Stimulated activated naive B cell treated with anti-CD40 and anti-IgM and Interleukin-4, amounts not matched to agents 10 μg/mL and 1 μg/mL and 100 μg/mL, for 72 hours (primary cell): ENCODE results near the gene MAML2.

ENCODE experiments used
- ATAC-seq, 2 donors: fragments of 150-1000 bp; cut with Tn5 transposase; replicated peaks; 2 replicates each; pipeline ENCODE4 v1.10.0; 2021; ENCODE audit warnings: moderate library complexity in 1 of 2
- DNase-seq: peaks from one replicate; pipeline ENCODE4 v3.0.0; 2021
- H3K27ac Mint-ChIP-seq: one replicate; pipeline ENCODE4 v1.8.0; 2022; ENCODE audit warnings: mild to moderate bottlenecking, mixed read lengths
- H3K27me3 Mint-ChIP-seq, 2 donors: one replicate each; pipeline ENCODE4 v1.8.0; 2022; ENCODE audit warnings: mixed read lengths in 2 of 2
- H3K36me3 Mint-ChIP-seq, 2 donors: one replicate each; pipeline ENCODE4 v1.8.0; 2022; ENCODE audit warnings: mixed read lengths in 2 of 2, mild to moderate bottlenecking in 1 of 2
- H3K4me1 Mint-ChIP-seq, 2 donors: one replicate each; pipeline ENCODE4 v1.8.0; 2022; ENCODE audit warnings: mixed read lengths in 2 of 2, mild to moderate bottlenecking in 1 of 2
- H3K4me3 Mint-ChIP-seq, 2 donors: one replicate each; pipeline ENCODE4 v1.8.0; 2022; ENCODE audit warnings: mild to moderate bottlenecking in 2 of 2, mixed read lengths in 2 of 2, moderate library complexity in 1 of 2
- H3K9me3 Mint-ChIP-seq, 2 donors: one replicate each; pipeline ENCODE4 v1.8.0; 2022; ENCODE audit warnings: mixed read lengths in 2 of 2, mild to moderate bottlenecking in 1 of 2

MAML2 gene

GRCh38 chr11:96257036-96257435, 86.0 kb downstream of the MAML2 start:
- Mint-ChIP-seq H3K9me3 (peaks cover 0 to 2% of the 10 kb centered on the region in 2 donors), H3K27ac (peak overlapping the region; percentile 93), H3K4me1 (peaks cover 48 to 86% of the 10 kb centered on the region in 2 donors), H3K27me3 (no peaks in the 10 kb centered on the region), H3K4me3 (peak overlapping the region in 1 of 2 donors; percentile 57), H3K36me3 (peaks cover 6 to 19% of the 10 kb centered on the region in 2 donors)
- ATAC-seq: no peak
- no peak for DNase-seq

- Mint-ChIP-seq H3K27me3 (no peaks in the 10 kb centered on the region), H3K4me1 (peaks cover 50 to 90% of the 10 kb centered on the region in 2 donors), H3K27ac (peak overlapping the region; percentile 93), H3K36me3 (peaks cover 6 to 21% of the 10 kb centered on the region in 2 donors), H3K9me3 (peaks cover 0 to 2% of the 10 kb centered on the region in 2 donors), H3K4me3 (peak overlapping the region; percentile 55 to 64)
- DNase-seq: no peak
- peak in 1 of 2 donors; percentile 10 for ATAC-seq
Measured at GRCh38 chr11:96256215-96257011, 86.6 kb downstream of the MAML2 start.

- peaks cover 52 to 89% of the 10 kb centered on the region in 2 donors for H3K4me1 Mint-ChIP-seq
- peak overlapping the region; percentile 80 for H3K27ac Mint-ChIP-seq
- H3K9me3 Mint-ChIP-seq: peaks cover 0 to 2% of the 10 kb centered on the region in 2 donors
- no peak for ATAC-seq
- DNase-seq: no peak
- no peaks in the 10 kb centered on the region for H3K27me3 Mint-ChIP-seq
- peaks cover 7 to 26% of the 10 kb centered on the region in 2 donors for H3K36me3 Mint-ChIP-seq
- H3K4me3 Mint-ChIP-seq: peak overlapping the region; percentile 57 to 62
Measured at GRCh38 chr11:96254854-96255253, 88.1 kb downstream of the MAML2 start.

- Mint-ChIP-seq H3K4me3 (peak overlapping the region; percentile 73 to 81), H3K4me1 (peaks cover 53 to 89% of the 10 kb centered on the region in 2 donors), H3K9me3 (peaks cover 0 to 2% of the 10 kb centered on the region in 2 donors), H3K27ac (peak overlapping the region; percentile 82), H3K27me3 (no peaks in the 10 kb centered on the region), H3K36me3 (peaks cover 12 to 31% of the 10 kb centered on the region in 2 donors)
- DNase-seq (no peak), ATAC-seq (no peak)
Measured at GRCh38 chr11:96254087-96254486, 88.9 kb downstream of the MAML2 start.

- H3K27ac Mint-ChIP-seq: peak overlapping the region; percentile 11
- peaks cover 41 to 72% of the 10 kb centered on the region in 2 donors for H3K4me1 Mint-ChIP-seq
- DNase-seq (no peak), ATAC-seq (peak in 1 of 2 donors; percentile 12)
- H3K4me3 Mint-ChIP-seq: peak overlapping the region in 1 of 2 donors; percentile 11
- H3K9me3 Mint-ChIP-seq: no peaks in the 10 kb centered on the region
- H3K27me3 Mint-ChIP-seq: no peaks in the 10 kb centered on the region
- peaks cover 10 to 13% of the 10 kb centered on the region in 2 donors for H3K36me3 Mint-ChIP-seq
Measured at GRCh38 chr11:96246718-96247552, 96.1 kb downstream of the MAML2 start.

GRCh38 chr11:96242971-96243647, 99.9 kb downstream of the MAML2 start:
- Mint-ChIP-seq H3K36me3 (peaks cover 0 to 3% of the 10 kb centered on the region in 2 donors), H3K27me3 (no peaks in the 10 kb centered on the region), H3K4me3 (peak overlapping the region; percentile 83), H3K27ac (peak overlapping the region; percentile 91), H3K4me1 (peaks cover 30 to 57% of the 10 kb centered on the region in 2 donors), H3K9me3 (no peaks in the 10 kb centered on the region)
- DNase-seq (peak; percentile 82), ATAC-seq (peak; percentile 92 to 95)

- ATAC-seq (no peak), DNase-seq (no peak)
- no peak overlapping the region for H3K27ac Mint-ChIP-seq
- no peaks in the 10 kb centered on the region for H3K27me3 Mint-ChIP-seq
- peak overlapping the region; percentile 48 to 62 for H3K4me3 Mint-ChIP-seq
- H3K36me3 Mint-ChIP-seq: peaks cover 0 to 1% of the 10 kb centered on the region in 2 donors
- H3K9me3 Mint-ChIP-seq: no peaks in the 10 kb centered on the region
- H3K4me1 Mint-ChIP-seq: peaks cover 26 to 49% of the 10 kb centered on the region in 2 donors
Measured at GRCh38 chr11:96242191-96242847, 100.7 kb downstream of the MAML2 start.

- Mint-ChIP-seq H3K36me3 (no peaks in the 10 kb centered on the region), H3K4me3 (no peak overlapping the region), H3K4me1 (peaks cover 20 to 40% of the 10 kb centered on the region in 2 donors), H3K27me3 (no peaks in the 10 kb centered on the region), H3K9me3 (no peaks in the 10 kb centered on the region), H3K27ac (peak overlapping the region; percentile 60)
- no peak for DNase-seq
- no peak for ATAC-seq
Measured at GRCh38 chr11:96241331-96241841, 101.6 kb downstream of the MAML2 start.

- Mint-ChIP-seq H3K27ac (no peak overlapping the region), H3K4me3 (no peak overlapping the region), H3K9me3 (no peaks in the 10 kb centered on the region), H3K4me1 (peaks cover 25 to 51% of the 10 kb centered on the region in 2 donors), H3K27me3 (no peaks in the 10 kb centered on the region), H3K36me3 (peaks cover 7 to 9% of the 10 kb centered on the region in 2 donors)
- ATAC-seq: no peak
- DNase-seq: no peak
Measured at GRCh38 chr11:96238563-96239135, 104.3 kb downstream of the MAML2 start.

- DNase-seq (no peak), ATAC-seq (no peak)
- Mint-ChIP-seq H3K27ac (no peak overlapping the region), H3K4me1 (peaks cover 26 to 49% of the 10 kb centered on the region in 2 donors), H3K9me3 (no peaks in the 10 kb centered on the region), H3K4me3 (no peak overlapping the region), H3K36me3 (peaks cover 9 to 11% of the 10 kb centered on the region in 2 donors), H3K27me3 (no peaks in the 10 kb centered on the region)
Measured at GRCh38 chr11:96237766-96238266, 105.2 kb downstream of the MAML2 start.

- Mint-ChIP-seq H3K4me1 (peaks cover 26 to 52% of the 10 kb centered on the region in 2 donors), H3K4me3 (no peak overlapping the region), H3K27ac (peak overlapping the region; percentile 37), H3K27me3 (no peaks in the 10 kb centered on the region), H3K36me3 (peaks cover 10 to 15% of the 10 kb centered on the region in 2 donors), H3K9me3 (no peaks in the 10 kb centered on the region)
- ATAC-seq: peak; percentile 92 to 98
- peak; percentile 29 for DNase-seq
Measured at GRCh38 chr11:96235751-96236150, 107.2 kb downstream of the MAML2 start.

- no peak for DNase-seq
- Mint-ChIP-seq H3K9me3 (no peaks in the 10 kb centered on the region), H3K36me3 (peaks cover 10 to 15% of the 10 kb centered on the region in 2 donors), H3K27me3 (no peaks in the 10 kb centered on the region), H3K27ac (no peak overlapping the region), H3K4me1 (peaks cover 29 to 55% of the 10 kb centered on the region in 2 donors), H3K4me3 (no peak overlapping the region)
- ATAC-seq: peak in 1 of 2 donors; percentile 2
Measured at GRCh38 chr11:96234866-96235441, 108.0 kb downstream of the MAML2 start.
